GM12865 (cell line): Measurements from ENCODE around the gene NYAP1.
"Not testable (repeated sequence)": the region's sequence is repeated elsewhere in the genome, so short reads cannot be mapped to it uniquely, and the experiment has no call there.

Experiments used
- DNase-seq: peaks from one replicate; pipeline ENCODE4 v3.0.0; 2010; ENCODE audit warnings: low read depth
- H3K4me3 ChIP-seq: 2 replicates; pipeline ENCODE4 v1.5.1; 2011; ENCODE audit warnings: mild to moderate bottlenecking, low read depth, low read length, control low read depth
- TF ChIP-seq, protein P1 (sequence below): IDR thresholded peaks from 2 replicates; pipeline ENCODE4 v1.5.1; 2011; ENCODE audit warnings: low read length, control low read depth, low read depth, inconsistent platforms; ENCODE audit not compliant: insufficient read depth; ENCODE audit errors: missing control alignments

NYAP1 gene

GRCh38 chr7:100452513-100452912, 31.2 kb upstream of the NYAP1 start:
- TF ChIP-seq, protein P1, sequence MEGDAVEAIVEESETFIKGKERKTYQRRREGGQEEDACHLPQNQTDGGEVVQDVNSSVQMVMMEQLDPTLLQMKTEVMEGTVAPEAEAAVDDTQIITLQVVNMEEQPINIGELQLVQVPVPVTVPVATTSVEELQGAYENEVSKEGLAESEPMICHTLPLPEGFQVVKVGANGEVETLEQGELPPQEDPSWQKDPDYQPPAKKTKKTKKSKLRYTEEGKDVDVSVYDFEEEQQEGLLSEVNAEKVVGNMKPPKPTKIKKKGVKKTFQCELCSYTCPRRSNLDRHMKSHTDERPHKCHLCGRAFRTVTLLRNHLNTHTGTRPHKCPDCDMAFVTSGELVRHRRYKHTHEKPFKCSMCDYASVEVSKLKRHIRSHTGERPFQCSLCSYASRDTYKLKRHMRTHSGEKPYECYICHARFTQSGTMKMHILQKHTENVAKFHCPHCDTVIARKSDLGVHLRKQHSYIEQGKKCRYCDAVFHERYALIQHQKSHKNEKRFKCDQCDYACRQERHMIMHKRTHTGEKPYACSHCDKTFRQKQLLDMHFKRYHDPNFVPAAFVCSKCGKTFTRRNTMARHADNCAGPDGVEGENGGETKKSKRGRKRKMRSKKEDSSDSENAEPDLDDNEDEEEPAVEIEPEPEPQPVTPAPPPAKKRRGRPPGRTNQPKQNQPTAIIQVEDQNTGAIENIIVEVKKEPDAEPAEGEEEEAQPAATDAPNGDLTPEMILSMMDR: no peak
- no peak for DNase-seq
- no peak overlapping the region for H3K4me3 ChIP-seq

DNA sequence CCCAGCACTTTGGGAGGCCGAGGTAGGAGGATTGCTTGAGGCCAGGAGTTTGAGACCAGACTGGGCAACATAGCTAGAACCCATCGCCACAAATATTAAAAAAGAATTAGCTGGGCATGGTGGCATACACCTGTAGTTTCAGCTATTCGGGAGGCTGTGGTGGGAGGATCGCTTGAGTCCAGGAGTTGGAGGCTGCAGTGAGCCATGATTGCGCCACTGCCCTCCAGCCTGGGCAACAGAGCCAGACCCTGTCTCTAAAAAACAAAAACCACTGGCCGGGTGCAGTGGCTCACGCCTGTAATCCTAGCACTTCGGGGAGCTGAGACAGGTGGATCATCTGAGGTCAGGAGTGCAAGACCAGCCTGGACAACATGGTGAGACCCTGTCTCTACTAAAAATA, 29.9 kb upstream of the NYAP1 start:
- H3K4me3 ChIP-seq: not testable (repeated sequence)

DNA sequence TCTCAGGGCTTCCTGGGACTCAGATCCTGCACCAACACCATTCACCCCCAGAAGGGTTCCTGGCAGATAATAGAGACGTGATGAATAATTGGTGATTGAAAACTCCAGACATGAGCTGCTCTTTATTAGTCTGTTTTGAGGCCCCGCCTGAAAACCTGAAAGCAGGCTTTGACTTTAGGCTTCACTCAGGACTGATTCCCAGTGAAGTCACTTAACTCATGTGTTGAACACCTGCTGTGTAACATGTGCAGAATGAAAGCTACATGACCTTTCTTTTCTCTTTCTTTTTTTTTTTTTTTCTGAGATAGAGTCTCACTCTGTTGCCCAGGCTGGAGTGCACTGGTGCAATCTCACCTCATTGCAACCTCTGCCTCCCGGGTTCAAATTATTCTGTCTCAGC, 28.5 kb upstream of the NYAP1 start:
- no peak for DNase-seq
- TF ChIP-seq, protein P1: no peak
- no peak overlapping the region for H3K4me3 ChIP-seq

More for the DNA sequence above, 29.9 kb upstream of the NYAP1 start:
- not testable (repeated sequence) for DNase-seq

- H3K4me3 ChIP-seq: no peak overlapping the region
- TF ChIP-seq, protein P1: no peak
- DNase-seq: no peak
Observed at GRCh38 chr7:100456562-100456961, 27.2 kb upstream of the NYAP1 start.

GRCh38 chr7:100457033-100457432, 26.7 kb upstream of the NYAP1 start:
- DNase-seq: no peak
- TF ChIP-seq, protein P1: no peak
- H3K4me3 ChIP-seq: no peak overlapping the region

GRCh38 chr7:100464210-100464660, 19.5 kb upstream of the NYAP1 start, which contains the start of gene SPACDR:
SPACDR (minus strand) TSS chr7:100464260; CDS start chr7:100464025, 235 bp downstream.
- TF ChIP-seq, protein P1: no peak
- no peak within 1 kb of the TSS for H3K4me3 ChIP-seq
- no peak for DNase-seq

DNA sequence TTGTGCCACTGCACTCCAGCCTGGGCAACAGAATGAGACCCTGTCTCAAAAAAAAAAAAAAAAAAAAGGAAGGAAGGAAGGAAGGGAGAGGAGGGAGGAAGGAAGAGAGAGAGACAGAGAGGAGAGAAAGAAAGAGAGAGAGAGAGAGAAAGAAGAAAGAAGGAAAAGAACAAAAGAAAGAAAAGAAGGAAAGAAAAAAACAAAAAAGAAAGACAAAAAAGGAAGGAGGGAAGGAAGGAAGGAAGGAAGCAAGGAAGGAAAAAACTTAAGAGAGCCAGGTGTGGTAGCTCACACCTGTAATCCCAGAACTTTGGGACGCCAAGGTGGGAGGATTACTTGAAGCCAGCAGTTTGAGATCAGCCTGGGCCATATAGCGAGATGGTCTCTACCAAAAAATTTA, 18.9 kb upstream of the NYAP1 start:
- no peak overlapping the region for H3K4me3 ChIP-seq
- TF ChIP-seq, protein P1: no peak
- DNase-seq: no peak

DNA sequence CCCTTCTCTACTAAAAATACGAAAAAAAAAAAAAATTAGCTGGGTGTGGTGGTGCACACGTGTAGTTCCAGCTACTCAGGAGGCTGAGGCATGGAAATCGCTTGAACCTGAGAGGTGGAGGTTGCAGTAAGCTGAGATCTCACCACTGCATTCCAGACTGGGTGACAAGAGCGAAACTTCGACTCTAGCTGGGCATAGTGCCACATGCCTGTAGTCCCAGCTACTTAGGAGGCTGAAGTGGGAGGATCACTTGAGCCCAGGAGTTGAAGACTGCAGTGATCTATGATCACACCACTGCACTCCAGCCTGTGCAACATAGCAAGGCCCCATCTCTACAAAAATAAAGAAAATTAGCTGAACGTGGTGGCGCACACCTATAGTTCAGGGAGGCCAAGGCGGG, 18.4 kb upstream of the NYAP1 start:
- H3K4me3 ChIP-seq: no peak overlapping the region
- TF ChIP-seq, protein P1: no peak
- DNase-seq: no peak
